ENCODE data around the gene MPHOSPH9.

The MPHOSPH9 gene

DNA sequence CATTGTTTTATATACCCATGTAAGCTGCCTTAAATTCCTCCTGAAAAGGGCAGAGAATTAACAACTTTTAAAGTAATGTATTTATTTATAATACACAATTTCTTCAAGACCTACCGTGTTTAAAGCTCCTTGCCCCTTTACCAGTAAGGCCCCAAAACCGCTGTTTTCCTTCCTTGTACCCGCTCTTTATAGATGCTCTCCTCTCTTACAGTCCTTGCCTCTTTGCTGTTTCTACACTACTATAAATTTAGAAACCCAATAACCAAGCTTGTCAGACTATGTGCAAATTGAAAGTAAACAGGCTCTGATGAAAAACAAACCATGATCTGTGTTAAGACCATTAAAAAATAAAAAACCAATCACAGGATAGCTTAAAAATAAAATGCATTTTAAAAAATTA lies 3.9 kb downstream of the MPHOSPH9 start:
- Histone ChIP-seq H3K4me2 (ENCODE audit: insufficient read depth, low read length) (peak overlapping the region; percentile 87; the same call in 1 of the 2 replicates), H3K9ac (ENCODE audit: low read depth, low read length) (peak overlapping the region; percentile 21; the same call in 1 of the 2 replicates), H4K20me1 (ENCODE audit: insufficient read depth, low read length) (peaks cover 3% of the 10 kb centered on the region; the same call in 1 of the 2 replicates), H3K4me3 (ENCODE audit: low read depth in 1 of 2, low read length in 2 of 2) (peak overlapping the region in 1 of 2 experiments; percentile 14; a peak in 1 of 4 replicates), H3K79me2 (ENCODE audit: insufficient read depth, low read length) (peaks cover 93% of the 10 kb centered on the region), H2AFZ (ENCODE audit: low read depth, low read length) (no peak overlapping the region), H3K9me3 (ENCODE audit: insufficient read depth, low read length, severe bottlenecking) (no peaks in the 10 kb centered on the region), H3K4me1 (ENCODE audit: insufficient read depth, low read length) (peaks cover 51% of the 10 kb centered on the region), H3K27me3 (ENCODE audit: insufficient read depth, low read length, poor library complexity) (no peaks in the 10 kb centered on the region), H3K27ac (ENCODE audit: low read length) (no peak overlapping the region), H3K36me3 (ENCODE audit: insufficient read depth, low read length) (peaks cover 52% of the 10 kb centered on the region)
- DNase-seq (no peak), ATAC-seq (ENCODE audit: insufficient read depth, low read depth) (no peak)
- TF ChIP-seq, protein P1, sequence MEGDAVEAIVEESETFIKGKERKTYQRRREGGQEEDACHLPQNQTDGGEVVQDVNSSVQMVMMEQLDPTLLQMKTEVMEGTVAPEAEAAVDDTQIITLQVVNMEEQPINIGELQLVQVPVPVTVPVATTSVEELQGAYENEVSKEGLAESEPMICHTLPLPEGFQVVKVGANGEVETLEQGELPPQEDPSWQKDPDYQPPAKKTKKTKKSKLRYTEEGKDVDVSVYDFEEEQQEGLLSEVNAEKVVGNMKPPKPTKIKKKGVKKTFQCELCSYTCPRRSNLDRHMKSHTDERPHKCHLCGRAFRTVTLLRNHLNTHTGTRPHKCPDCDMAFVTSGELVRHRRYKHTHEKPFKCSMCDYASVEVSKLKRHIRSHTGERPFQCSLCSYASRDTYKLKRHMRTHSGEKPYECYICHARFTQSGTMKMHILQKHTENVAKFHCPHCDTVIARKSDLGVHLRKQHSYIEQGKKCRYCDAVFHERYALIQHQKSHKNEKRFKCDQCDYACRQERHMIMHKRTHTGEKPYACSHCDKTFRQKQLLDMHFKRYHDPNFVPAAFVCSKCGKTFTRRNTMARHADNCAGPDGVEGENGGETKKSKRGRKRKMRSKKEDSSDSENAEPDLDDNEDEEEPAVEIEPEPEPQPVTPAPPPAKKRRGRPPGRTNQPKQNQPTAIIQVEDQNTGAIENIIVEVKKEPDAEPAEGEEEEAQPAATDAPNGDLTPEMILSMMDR (IDR thresholded peaks at IDR 0.05; ENCODE audit: borderline replicate concordance, extremely low read depth, low read length, poor library complexity, severe bottlenecking): no peak
- TF ChIP-seq EZH2 (IDR thresholded peaks at IDR 0.05; ENCODE audit: borderline replicate concordance, low read depth, low read length, severe bottlenecking): no peak

DNA sequence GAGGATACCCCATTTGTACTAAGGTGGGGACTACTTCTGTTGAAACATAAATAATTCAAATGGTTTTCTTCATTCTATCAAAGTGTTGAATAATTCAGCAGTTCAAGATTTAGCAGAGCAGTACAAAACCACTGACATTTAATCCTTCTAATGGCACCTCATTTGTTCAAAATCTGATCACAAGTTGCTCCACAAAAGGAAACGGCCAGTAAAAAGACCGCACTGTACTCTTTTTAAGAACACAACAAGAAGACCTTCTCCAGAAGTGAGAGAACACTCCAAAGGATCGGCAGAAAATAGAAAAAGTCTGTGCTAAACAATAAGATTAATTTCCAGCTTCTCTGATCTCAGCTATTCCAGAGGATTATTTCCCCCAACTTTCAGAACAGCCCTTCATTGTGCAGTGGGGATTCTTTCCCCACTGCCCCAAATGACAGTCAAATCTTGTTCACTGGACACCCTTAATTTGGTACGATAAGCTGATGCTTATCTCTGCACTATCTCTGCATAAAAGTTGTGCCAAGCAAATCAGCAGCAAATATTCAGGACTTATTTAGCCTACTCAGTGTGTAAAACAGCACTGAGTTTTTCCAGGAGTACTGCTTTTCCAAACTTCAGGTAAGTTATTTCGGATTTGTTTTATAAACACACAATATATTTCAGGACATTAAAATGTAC lies 5.2 kb downstream of the MPHOSPH9 start:
- TF ChIP-seq EZH2 (IDR thresholded peaks at IDR 0.05; ENCODE audit: borderline replicate concordance, low read depth, low read length, severe bottlenecking): no peak
- TF ChIP-seq, protein P1 (IDR thresholded peaks at IDR 0.05; ENCODE audit: borderline replicate concordance, extremely low read depth, low read length, poor library complexity, severe bottlenecking): no peak
- Histone ChIP-seq H3K79me2 (ENCODE audit: insufficient read depth, low read length) (peaks cover 90% of the 10 kb centered on the region), H2AFZ (ENCODE audit: low read depth, low read length) (no peak overlapping the region)

DNA sequence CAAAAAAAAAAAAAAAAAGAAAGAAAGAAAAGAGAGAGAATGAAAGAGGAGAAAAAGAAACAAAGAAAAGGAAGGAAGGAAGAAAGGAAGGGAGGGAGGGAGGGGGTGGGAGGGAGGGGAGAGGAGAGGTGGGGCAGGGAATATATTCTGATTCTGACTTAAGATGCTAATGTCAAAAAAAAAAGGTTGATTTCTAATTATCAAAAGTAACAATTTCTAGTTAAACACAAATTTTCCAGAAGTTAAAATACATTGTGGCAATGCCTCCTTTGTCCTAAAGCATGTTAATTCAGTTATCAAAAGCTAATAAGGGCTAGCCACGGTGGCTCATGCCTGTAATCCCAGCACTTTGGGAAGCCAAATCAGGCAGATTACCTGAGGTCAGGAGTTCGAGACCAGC lies 7.5 kb downstream of the MPHOSPH9 start:
- no peak overlapping the region for H3K27ac ChIP-seq (ENCODE audit: low read length)
- no peak overlapping the region for H2AFZ ChIP-seq (ENCODE audit: low read depth, low read length)
- no peak for TF ChIP-seq EZH2 (IDR thresholded peaks at IDR 0.05; ENCODE audit: borderline replicate concordance, low read depth, low read length, severe bottlenecking)
- TF ChIP-seq, protein P1 (IDR thresholded peaks at IDR 0.05; ENCODE audit: borderline replicate concordance, extremely low read depth, low read length, poor library complexity, severe bottlenecking): no peak
- peaks cover 82% of the 10 kb centered on the region for H3K79me2 ChIP-seq (ENCODE audit: insufficient read depth, low read length)
- no peak for DNase-seq
- H4K20me1 ChIP-seq (ENCODE audit: insufficient read depth, low read length): peaks cover 7% of the 10 kb centered on the region; the same call in 1 of the 2 replicates
- H3K4me1 ChIP-seq (ENCODE audit: insufficient read depth, low read length): peaks cover 35% of the 10 kb centered on the region
- no peak for ATAC-seq (ENCODE audit: insufficient read depth, low read depth)
- no peaks in the 10 kb centered on the region for H3K9me3 ChIP-seq (ENCODE audit: insufficient read depth, low read length, severe bottlenecking)
- peaks cover 79% of the 10 kb centered on the region for H3K36me3 ChIP-seq (ENCODE audit: insufficient read depth, low read length)
- no peak overlapping the region for H3K9ac ChIP-seq (ENCODE audit: low read depth, low read length)
- H3K4me3 ChIP-seq (ENCODE audit: low read depth in 1 of 2, low read length in 2 of 2): no peak overlapping the region
- no peaks in the 10 kb centered on the region for H3K27me3 ChIP-seq (ENCODE audit: insufficient read depth, low read length, poor library complexity)
- H3K4me2 ChIP-seq (ENCODE audit: insufficient read depth, low read length): no peak overlapping the region

More for the DNA sequence above, 5.2 kb downstream of the MPHOSPH9 start:
- Histone ChIP-seq H3K9me3 (ENCODE audit: insufficient read depth, low read length, severe bottlenecking) (no peaks in the 10 kb centered on the region), H3K27ac (ENCODE audit: low read length) (peak overlapping the region; percentile 32; the same call in 1 of the 2 replicates), H3K4me2 (ENCODE audit: insufficient read depth, low read length) (peak overlapping the region; percentile 46; the same call in 1 of the 2 replicates), H3K36me3 (ENCODE audit: insufficient read depth, low read length) (peaks cover 61% of the 10 kb centered on the region), H3K9ac (ENCODE audit: low read depth, low read length) (no peak overlapping the region), H4K20me1 (ENCODE audit: insufficient read depth, low read length) (peaks cover 7% of the 10 kb centered on the region; the same call in 1 of the 2 replicates), H3K4me1 (ENCODE audit: insufficient read depth, low read length) (peaks cover 53% of the 10 kb centered on the region), H3K27me3 (ENCODE audit: insufficient read depth, low read length, poor library complexity) (no peaks in the 10 kb centered on the region), H3K4me3 (ENCODE audit: low read depth in 1 of 2, low read length in 2 of 2) (0 out of 4 replicates have a peak overlapping the region, but pooled peaks of 1 of the 2 experiments have one; percentile 31)
- ATAC-seq (ENCODE audit: insufficient read depth, low read depth) (no peak), DNase-seq (no peak)

All from DND-41 (cell line).